ENCODE results near the gene NRG3. TPM values are rescaled to one million over a fixed set of nuclear protein-coding genes. Genes with fewer than 3 reads are reported as not detected.

NRG3 gene
- total RNA-seq, 1 experiment from 2014 or later: 0.08 TPM

- Histone ChIP-seq H3K4me3 (ENCODE audit: low read depth in 2 of 2, low read length in 2 of 2) (no peak overlapping the region), H3K27ac (ENCODE audit: low read length) (no peak overlapping the region), H3K27me3 (ENCODE audit: control insufficient read depth, insufficient read depth, low read length) (no peaks in the 10 kb centered on the region), H3K36me3 (ENCODE audit: control insufficient read depth, insufficient read depth, low read length) (no peaks in the 10 kb centered on the region), H3K9me3 (ENCODE audit: control insufficient read depth, insufficient read depth, low read depth, low read length) (no peaks in the 10 kb centered on the region), H3K4me1 (ENCODE audit: control insufficient read depth, insufficient read depth, low read length) (no peaks in the 10 kb centered on the region)
- TF ChIP-seq, protein P1, sequence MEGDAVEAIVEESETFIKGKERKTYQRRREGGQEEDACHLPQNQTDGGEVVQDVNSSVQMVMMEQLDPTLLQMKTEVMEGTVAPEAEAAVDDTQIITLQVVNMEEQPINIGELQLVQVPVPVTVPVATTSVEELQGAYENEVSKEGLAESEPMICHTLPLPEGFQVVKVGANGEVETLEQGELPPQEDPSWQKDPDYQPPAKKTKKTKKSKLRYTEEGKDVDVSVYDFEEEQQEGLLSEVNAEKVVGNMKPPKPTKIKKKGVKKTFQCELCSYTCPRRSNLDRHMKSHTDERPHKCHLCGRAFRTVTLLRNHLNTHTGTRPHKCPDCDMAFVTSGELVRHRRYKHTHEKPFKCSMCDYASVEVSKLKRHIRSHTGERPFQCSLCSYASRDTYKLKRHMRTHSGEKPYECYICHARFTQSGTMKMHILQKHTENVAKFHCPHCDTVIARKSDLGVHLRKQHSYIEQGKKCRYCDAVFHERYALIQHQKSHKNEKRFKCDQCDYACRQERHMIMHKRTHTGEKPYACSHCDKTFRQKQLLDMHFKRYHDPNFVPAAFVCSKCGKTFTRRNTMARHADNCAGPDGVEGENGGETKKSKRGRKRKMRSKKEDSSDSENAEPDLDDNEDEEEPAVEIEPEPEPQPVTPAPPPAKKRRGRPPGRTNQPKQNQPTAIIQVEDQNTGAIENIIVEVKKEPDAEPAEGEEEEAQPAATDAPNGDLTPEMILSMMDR (IDR thresholded peaks at IDR 0.05): no peak
- TF ChIP-seq POLR2AphosphoS5 (IDR thresholded peaks at IDR 0.05; ENCODE audit: low read depth, low read length) (no peak), REST (IDR thresholded peaks at IDR 0.05; ENCODE audit: insufficient read depth in 1 of 2, low read depth in 2 of 2, low read length in 1 of 2) (no peak), TCF7L2 (IDR thresholded peaks at IDR 0.05; ENCODE audit: low read depth, low read length) (no peak), SIN3A (IDR thresholded peaks at IDR 0.05; ENCODE audit: borderline replicate concordance, insufficient read depth, low read depth, low read length) (no peak)
- intact Hi-C loops (cut with micrococcal nuclease; ENCODE audit: unreplicated experiment) (no loop called here), in situ Hi-C loops (cut with HindIII; ENCODE audit: low pct_unique_long_range_greater_than_20kb, low sequenced_read_pairs) (no loop called here)
- no peak for ATAC-seq
- ChIA-PET POLR2A (no interaction called here), CTCF (no interaction called here)
- DNase-seq (ENCODE audit: low read depth, low spot score): no peak
- no TSS peak for BruUV-seq (replicated peaks)
Observed at GRCh38 chr10:82515256-82515655, 640.3 kb downstream of the NRG3 start.

DNA sequence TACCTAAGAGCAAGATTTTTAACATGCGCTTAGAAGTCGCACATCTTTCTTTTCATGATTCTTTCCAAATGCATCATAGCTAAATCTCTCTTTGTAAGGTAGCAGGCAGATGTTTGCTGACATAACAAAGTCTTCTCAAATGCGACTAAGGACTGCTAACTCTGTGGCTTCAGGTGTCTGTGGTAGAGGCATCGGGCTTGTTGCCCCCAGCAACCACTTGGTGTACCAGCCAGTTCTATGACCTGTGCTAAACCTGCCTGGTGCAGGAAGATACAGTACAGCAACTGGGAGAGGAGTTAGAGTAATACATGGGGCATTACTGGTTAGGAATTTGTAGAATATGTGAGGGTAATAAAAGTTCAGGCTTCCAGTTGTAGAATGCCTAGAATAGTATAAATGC lies 654.1 kb downstream of the NRG3 start:
- DNase-seq (ENCODE audit: low read depth, low spot score) (no peak), ATAC-seq (no peak)
- intact Hi-C loops (cut with micrococcal nuclease; ENCODE audit: unreplicated experiment): no loop called here
- Histone ChIP-seq H3K27me3 (ENCODE audit: control insufficient read depth, insufficient read depth, low read length) (no peaks in the 10 kb centered on the region), H3K9me3 (ENCODE audit: control insufficient read depth, insufficient read depth, low read depth, low read length) (no peaks in the 10 kb centered on the region), H3K4me3 (ENCODE audit: low read depth in 2 of 2, low read length in 2 of 2) (no peak overlapping the region), H3K36me3 (ENCODE audit: control insufficient read depth, insufficient read depth, low read length) (no peaks in the 10 kb centered on the region), H3K4me1 (ENCODE audit: control insufficient read depth, insufficient read depth, low read length) (no peaks in the 10 kb centered on the region), H3K27ac (ENCODE audit: low read length) (no peak overlapping the region)
- TF ChIP-seq, protein P1 (IDR thresholded peaks at IDR 0.05): no peak
- CTCF ChIA-PET: no interaction called here
- BruUV-seq (replicated peaks): no TSS peak
- POLR2A ChIA-PET: no interaction called here
- in situ Hi-C loops (cut with HindIII; ENCODE audit: low pct_unique_long_range_greater_than_20kb, low sequenced_read_pairs): no loop called here

GRCh38 chr10:82535457-82535856 lies 660.5 kb downstream of the NRG3 start:
- CTCF ChIA-PET: no interaction called here
- no peak for TF ChIP-seq TCF7L2 (IDR thresholded peaks at IDR 0.05; ENCODE audit: low read depth, low read length)
- TF ChIP-seq REST (IDR thresholded peaks at IDR 0.05; ENCODE audit: insufficient read depth in 1 of 2, low read depth in 2 of 2, low read length in 1 of 2): no peak
- no peak for TF ChIP-seq SIN3A (IDR thresholded peaks at IDR 0.05; ENCODE audit: borderline replicate concordance, insufficient read depth, low read depth, low read length)
- TF ChIP-seq, protein P1 (IDR thresholded peaks at IDR 0.05): no peak
- no peak for TF ChIP-seq POLR2AphosphoS5 (IDR thresholded peaks at IDR 0.05; ENCODE audit: low read depth, low read length)
- ATAC-seq (no peak), DNase-seq (ENCODE audit: low read depth, low spot score) (no peak)
- in situ Hi-C loops (cut with HindIII; ENCODE audit: low pct_unique_long_range_greater_than_20kb, low sequenced_read_pairs) (no loop called here), intact Hi-C loops (cut with micrococcal nuclease; ENCODE audit: unreplicated experiment) (no loop called here)
- Histone ChIP-seq H3K36me3 (ENCODE audit: control insufficient read depth, insufficient read depth, low read length) (no peaks in the 10 kb centered on the region), H3K27ac (ENCODE audit: low read length) (no peak overlapping the region), H3K4me1 (ENCODE audit: control insufficient read depth, insufficient read depth, low read length) (no peaks in the 10 kb centered on the region), H3K4me3 (ENCODE audit: low read depth in 2 of 2, low read length in 2 of 2) (no peak overlapping the region), H3K9me3 (ENCODE audit: control insufficient read depth, insufficient read depth, low read depth, low read length) (no peaks in the 10 kb centered on the region), H3K27me3 (ENCODE audit: control insufficient read depth, insufficient read depth, low read length) (no peaks in the 10 kb centered on the region)
- no TSS peak for BruUV-seq (replicated peaks)
- POLR2A ChIA-PET: no interaction called here

All from Panc1 (cell line).